NCI-H748 (cell line): ENCODE results near the gene LUZP1.
"Not testable (repeated sequence)": the region's sequence is repeated elsewhere in the genome, so short reads cannot be mapped to it uniquely, and the experiment has no call there.

Experiments used
- DNase-seq: peaks from one replicate; lab custom pipeline; 2025; ENCODE audit not compliant: unreplicated experiment; lab: John Stamatoyannopoulos, UW

The LUZP1 gene

DNA sequence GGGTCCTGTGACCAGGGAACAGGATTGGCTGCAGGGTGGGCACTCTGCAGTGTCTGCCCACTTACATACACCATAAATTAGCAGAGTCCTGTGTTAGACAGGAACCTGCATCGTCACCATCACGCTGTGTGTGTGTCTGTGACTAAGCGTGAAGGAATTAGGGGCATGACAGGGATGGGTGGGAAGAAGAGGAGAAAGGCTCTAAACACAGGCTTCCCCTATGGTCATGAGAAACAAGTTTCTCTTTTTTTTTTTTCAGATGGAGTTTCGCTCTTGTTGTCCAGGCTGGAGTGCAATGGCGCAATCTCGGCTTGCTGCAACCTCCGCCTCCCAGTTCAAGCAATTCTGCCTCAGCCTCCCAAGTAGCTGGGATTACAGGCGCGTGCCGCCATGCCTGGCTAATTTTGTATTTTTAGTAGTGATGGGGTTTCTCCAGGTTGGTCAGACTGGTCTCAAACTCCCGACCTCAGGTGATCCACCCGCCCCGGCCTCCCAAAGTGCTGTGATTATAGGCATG is 20.3 kb upstream of the LUZP1 start:
- DNase-seq = not testable (repeated sequence)

DNA sequence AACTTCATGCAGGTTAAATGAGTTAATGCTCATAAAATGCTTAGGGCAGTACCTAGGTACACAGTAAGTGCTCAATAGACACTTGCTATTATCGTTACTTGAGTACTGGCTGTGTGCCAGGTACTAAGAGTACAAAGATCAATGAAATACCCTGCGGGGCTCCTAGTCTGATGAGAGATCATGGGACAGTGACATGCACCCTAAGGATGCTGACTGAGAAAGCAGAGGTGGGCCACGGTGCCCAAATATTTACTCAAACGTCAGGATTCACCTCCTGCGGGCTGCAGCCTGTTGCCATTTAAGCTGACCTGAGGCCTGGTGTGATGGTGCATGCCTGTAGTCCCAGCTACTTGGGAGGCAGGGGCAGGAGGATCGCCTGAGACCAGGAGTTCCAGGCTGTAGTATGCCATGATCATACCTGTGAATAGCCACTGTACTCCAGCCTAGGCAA is 19.8 kb upstream of the LUZP1 start:
- peak; percentile 37 for DNase-seq

DNA sequence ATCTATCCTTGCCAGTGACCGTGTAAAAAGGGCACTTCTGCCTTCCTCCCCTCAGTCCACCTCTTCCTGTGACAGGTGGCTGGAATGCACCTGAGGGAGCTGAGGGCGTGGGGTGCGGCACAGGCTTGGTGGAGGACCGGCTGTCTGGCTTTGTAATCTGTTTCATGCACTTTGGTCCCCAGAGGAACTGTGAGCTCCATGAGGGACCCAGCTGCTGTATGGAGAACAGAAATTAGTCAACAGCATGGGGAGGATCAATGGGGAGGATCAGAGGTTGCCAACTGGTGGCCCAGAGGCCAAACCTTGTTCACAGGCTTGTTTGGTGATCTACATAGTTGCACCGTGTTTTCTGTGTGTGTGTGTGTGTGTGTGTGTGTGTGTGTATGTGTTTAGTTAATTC is 19.0 kb upstream of the LUZP1 start:
- no peak for DNase-seq

GRCh38 chr1:23185381-23185780 is 16.7 kb upstream of the LUZP1 start:
- no peak for DNase-seq

- peak; percentile 62 for DNase-seq
Measured at GRCh38 chr1:23184212-23184934, 15.7 kb upstream of the LUZP1 start.

GRCh38 chr1:23179862-23180261 is 11.2 kb upstream of the LUZP1 start:
- no peak for DNase-seq

GRCh38 chr1:23178950-23179349 is 10.3 kb upstream of the LUZP1 start:
- no peak for DNase-seq

DNA sequence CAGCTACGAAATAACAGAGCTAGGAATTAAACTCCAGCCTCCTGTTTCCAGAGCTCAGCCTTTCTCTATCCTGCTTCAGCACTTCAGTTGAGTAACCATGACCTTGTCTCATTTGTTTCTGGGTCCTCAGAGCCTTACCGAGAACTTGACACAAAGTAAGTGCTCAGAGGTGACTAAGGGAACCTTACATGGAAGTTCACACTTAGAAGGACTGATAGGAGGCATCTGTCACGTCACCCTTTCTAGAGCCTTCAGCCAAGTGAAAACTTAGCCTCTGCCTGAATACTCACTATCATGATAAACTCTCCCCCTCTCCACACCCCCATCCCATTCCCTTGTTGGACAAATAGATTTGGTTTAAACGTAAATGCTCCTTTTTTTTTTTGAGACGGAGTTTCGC is 9.8 kb upstream of the LUZP1 start:
- DNase-seq = no peak

DNA sequence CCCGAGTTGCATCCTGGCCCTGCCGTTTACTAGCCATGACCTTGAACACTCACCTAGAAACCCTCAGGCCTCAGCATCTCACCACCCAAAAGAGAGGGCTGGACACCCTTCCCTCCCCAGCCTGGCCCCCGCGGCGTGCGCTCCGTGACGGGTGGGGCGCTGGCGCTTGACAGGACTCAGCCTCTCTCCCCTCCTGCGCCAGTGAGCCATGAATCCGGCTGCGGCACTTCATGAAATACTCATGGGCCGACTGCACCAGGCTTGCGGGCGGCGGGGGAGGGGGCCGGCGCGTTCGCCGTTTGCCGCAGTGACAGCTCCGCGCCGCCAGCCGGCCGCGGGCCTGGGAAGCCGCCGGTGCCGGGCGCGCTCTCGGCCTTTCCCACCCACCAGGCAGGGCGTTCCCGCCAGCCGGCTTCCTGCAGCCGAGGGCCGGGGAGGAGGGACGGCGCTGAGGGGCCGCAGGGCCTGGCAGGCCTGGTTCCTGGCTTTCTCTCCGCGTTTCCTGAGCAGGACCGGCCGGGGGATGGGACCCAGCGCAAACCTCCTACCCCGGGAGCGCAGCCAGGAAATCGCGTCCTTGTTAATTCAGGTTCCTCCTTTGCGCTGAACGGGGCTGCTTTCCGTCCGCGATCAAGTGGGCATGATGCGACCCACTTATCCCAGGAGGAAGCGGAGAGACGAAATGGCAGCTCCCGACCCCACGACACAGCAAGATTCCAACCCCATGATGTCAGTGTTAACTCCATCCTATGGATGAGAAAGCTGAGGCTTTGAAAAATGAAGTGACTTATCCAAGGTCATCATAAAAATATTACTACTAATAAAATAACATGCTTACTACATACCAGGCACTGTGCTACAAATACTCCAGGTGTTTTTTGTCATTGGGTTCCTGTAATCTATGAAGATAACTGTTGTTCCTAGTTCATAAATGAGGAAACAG is 9.1 kb upstream of the LUZP1 start:
- DNase-seq = peak; percentile 64

GRCh38 chr1:23177031-23177430 is 8.4 kb upstream of the LUZP1 start:
- DNase-seq = no peak

DNA sequence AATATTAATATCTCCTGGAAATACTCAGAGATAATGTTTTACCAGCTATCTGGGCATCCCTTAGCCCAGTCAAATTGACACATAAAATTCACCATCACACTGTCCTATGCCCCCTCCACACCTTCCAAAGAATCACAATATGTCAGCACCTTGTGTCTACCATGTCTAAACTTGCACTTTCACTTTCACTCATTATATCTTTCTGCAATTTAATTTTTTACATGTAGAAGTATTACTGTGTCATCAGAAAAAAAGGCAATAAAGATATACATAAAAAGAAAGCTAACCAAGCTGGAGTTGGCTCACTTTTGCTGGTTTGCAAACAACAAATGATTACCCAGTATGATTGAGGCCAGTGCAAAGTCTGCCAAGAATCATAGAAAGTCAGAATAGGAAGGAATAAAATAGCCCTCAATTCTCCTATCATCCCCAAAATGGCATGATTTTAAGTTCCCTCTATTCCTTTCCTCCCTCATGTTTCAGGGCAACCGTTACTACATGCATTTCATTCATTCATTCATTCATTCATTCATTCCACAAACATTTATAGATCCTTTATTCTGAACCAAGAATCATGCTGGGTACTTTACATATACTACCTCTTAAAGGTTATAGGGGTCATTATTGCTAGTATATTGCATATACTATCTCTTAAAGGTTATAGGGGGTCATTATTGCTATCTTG is 5.9 kb upstream of the LUZP1 start:
- DNase-seq = no peak

DNA sequence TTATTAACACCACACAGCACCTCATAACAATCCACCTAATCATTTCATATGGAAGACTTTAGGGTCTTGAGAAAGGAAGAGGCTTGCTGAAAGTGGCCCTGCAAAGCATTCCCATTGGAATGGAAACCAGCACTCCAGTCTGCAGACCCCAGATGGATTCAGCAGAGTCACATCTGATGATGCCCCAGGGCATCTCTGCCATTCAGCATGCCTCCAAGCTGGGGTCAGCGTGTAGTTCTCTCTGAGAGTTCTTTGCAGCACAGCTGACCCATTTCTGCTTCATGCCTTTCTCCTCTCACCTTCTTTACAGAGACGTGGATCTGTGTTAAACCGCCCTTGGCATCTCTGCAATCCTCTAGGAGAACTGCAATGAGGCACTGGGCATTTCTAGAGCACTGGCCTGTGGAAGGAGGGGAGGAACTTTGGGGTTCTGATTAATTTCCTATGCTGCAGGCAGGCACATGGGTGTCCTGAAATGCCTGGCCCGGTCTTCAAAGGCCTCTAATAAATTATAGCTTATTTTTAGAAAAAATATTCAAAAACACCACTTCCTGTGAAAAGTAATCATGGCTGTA is 2.6 kb upstream of the LUZP1 start:
- no peak for DNase-seq

GRCh38 chr1:23169727-23170335 is 1.2 kb upstream of the LUZP1 start:
- no peak for DNase-seq

- DNase-seq = no peak
Measured at GRCh38 chr1:23169195-23169575, 529 bp upstream of the LUZP1 start.

- DNase-seq = peak; percentile 29
Measured at GRCh38 chr1:23168079-23168444, 594 bp downstream of the LUZP1 start.

DNA sequence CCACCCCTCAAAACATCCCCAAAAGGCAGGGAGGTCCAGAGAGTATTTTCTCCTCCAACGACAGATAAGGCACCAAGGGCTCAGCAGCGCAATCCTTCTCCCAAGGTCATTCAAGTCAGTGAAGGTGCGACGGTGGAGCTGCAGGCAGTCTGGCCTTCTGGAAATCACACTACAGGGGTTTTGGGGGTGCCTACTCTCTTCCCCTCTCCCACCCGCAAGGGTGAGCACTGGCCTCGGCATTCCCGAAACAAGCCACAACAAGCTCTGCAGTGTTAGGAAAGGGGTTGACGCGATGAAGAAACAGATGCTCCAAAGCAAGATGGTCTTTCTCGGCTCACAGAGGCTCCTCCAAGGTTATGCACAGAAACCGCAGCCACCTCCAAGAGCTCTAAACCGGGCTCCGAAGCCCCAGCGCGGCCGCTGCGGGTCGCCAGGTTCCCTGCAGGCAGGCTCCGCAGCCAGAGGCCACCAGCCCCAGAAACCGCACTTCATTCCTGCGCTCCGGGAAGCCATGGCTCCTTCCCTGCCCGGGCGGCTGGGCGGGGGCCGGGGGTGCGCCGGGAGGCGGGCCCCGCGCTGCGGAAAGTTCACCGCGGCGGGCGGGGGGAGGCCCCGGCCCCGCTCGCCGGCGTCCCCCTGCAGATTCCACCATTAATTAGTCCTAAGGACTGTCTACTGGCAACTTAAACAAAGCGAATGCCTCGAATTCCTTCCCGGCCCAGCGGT is 1.1 kb downstream of the LUZP1 start:
- peak; percentile 29 for DNase-seq

GRCh38 chr1:23166854-23167253 is 1.8 kb downstream of the LUZP1 start:
- no peak for DNase-seq

DNA sequence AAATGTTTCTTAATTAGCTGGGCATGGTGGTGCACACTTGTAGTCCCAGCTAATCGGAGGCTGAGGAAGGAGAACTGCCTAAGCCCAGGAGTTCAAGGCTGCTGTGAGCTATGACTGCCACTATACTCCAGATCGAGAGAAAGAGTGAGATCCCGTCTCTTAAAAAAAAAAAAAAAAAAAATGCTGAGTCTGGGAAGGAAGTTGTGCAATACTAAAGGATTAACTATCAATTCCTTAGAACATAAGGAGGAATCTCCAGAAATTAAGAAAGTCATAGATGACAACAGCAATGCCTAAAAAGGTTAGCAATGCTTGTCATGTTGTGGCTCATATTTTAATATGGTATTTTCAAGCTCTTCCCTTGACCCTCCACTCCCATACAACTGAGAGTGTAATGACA is 5.3 kb downstream of the LUZP1 start:
- DNase-seq = no peak

GRCh38 chr1:23159963-23160877 is 8.4 kb downstream of the LUZP1 start:
- no peak for DNase-seq
